CD14-positive monocyte (primary cell): ENCODE measurements around the gene GPS1. TPM values are rescaled to one million over a fixed set of nuclear protein-coding genes. Genes with fewer than 3 reads are reported as not detected.

Experiments used
- DNase-seq, 3 donors: peaks; one replicate each; pipeline ENCODE4 v3.0.0-alpha.2; 2011 to 2022
- H2AFZ ChIP-seq: 2 replicates; pipeline ENCODE4 v1.6.0; 2012; ENCODE audit warnings: mild to moderate bottlenecking, low read depth, low read length, inconsistent platforms; ENCODE audit not compliant: insufficient read depth, poor library complexity, severe bottlenecking
- H3K27ac ChIP-seq, 2 donors: 1 replicate in 1 of 2; 2 replicates in 1 of 2; pipeline ENCODE4 v1.5.1; 2012 to 2013; ENCODE audit warnings: low read length in 2 of 2, control low read depth in 1 of 2, inconsistent platforms in 1 of 2, low read depth in 1 of 2, mild to moderate bottlenecking in 1 of 2
- H3K27me3 ChIP-seq, 2 donors: one replicate each; pipeline versions ENCODE4 v1.6.0 to v1.6.1; 2011 to 2013; ENCODE audit warnings: low read length in 2 of 2; ENCODE audit not compliant: control insufficient read depth in 2 of 2, insufficient read depth in 2 of 2
- H3K36me3 ChIP-seq, 2 donors: replicated peaks in 1 of 2; 1 replicate in 1 of 2; 2 replicates in 1 of 2; pipeline versions ENCODE4 v1.5.1 to v1.6.1; 2012 to 2013; ENCODE audit warnings: low read length in 2 of 2, control low read depth in 1 of 2, inconsistent platforms in 1 of 2, mild to moderate bottlenecking in 1 of 2; ENCODE audit not compliant: insufficient read depth in 2 of 2, control insufficient read depth in 1 of 2
- H3K4me1 ChIP-seq, 2 donors: 1 replicate in 1 of 2; 2 replicates in 1 of 2; pipeline versions ENCODE4 v1.5.1 to v1.6.1; 2012 to 2013; ENCODE audit warnings: low read length in 2 of 2, control low read depth in 1 of 2, inconsistent platforms in 1 of 2, mild to moderate bottlenecking in 1 of 2, moderate library complexity in 1 of 2; ENCODE audit not compliant: insufficient read depth in 2 of 2, control insufficient read depth in 1 of 2
- H3K4me2 ChIP-seq: replicated peaks from 2 replicates; pipeline ENCODE3; 2012; ENCODE audit warnings: low read length, moderate library complexity, mild to moderate bottlenecking; ENCODE audit not compliant: poor library complexity, severe bottlenecking; ENCODE audit errors: extremely low read depth
- H3K4me3 ChIP-seq, 3 experiments: fragments of 200-600 bp in 1 of 3; sonication (generic) in 1 of 3; replicated peaks in 1 of 3; 1 replicate in 2 of 3; 2 replicates in 1 of 3; pipeline ENCODE4 v1.5.1; 2011 to 2013; ENCODE audit warnings: low read length in 3 of 3, mild to moderate bottlenecking in 3 of 3, control low read depth in 2 of 3, low read depth in 2 of 3, inconsistent platforms in 1 of 3, moderate library complexity in 1 of 3
- H3K79me2 ChIP-seq: 2 replicates; pipeline ENCODE4 v1.6.0; 2012; ENCODE audit warnings: mild to moderate bottlenecking, control low read depth, inconsistent platforms, low read length, moderate library complexity; ENCODE audit not compliant: insufficient read depth
- H3K9ac ChIP-seq: 2 replicates; pipeline ENCODE4 v1.6.0; 2017; ENCODE audit warnings: low read length, mild to moderate bottlenecking; ENCODE audit not compliant: insufficient read depth, poor library complexity, severe bottlenecking
- H3K9me3 ChIP-seq, 2 donors: replicated peaks in 1 of 2; 1 replicate in 1 of 2; 2 replicates in 1 of 2; pipeline versions ENCODE4 v1.5.1 to v1.6.1; 2012 to 2013; ENCODE audit warnings: low read length in 2 of 2, control low read depth in 1 of 2; ENCODE audit not compliant: control insufficient read depth in 1 of 2, insufficient read depth in 1 of 2
- H4K20me1 ChIP-seq: 2 replicates; pipeline ENCODE4 v1.6.0; 2012; ENCODE audit warnings: mild to moderate bottlenecking, low read length, control low read depth, moderate library complexity; ENCODE audit not compliant: insufficient read depth
- H3K27ac Mint-ChIP-seq, 7 donors: one replicate each; pipeline ENCODE4 v1.8.0; 2020; ENCODE audit warnings: mild to moderate bottlenecking in 7 of 7, mixed read lengths in 7 of 7, moderate library complexity in 6 of 7, inconsistent platforms in 2 of 7
- H3K27me3 Mint-ChIP-seq, 3 donors: one replicate each; pipeline ENCODE4 v1.8.0; 2021 to 2022; ENCODE audit warnings: low read depth in 3 of 3, mild to moderate bottlenecking in 3 of 3, mixed read lengths in 3 of 3, moderate library complexity in 3 of 3, inconsistent platforms in 1 of 3
- H3K36me3 Mint-ChIP-seq, 2 donors: one replicate each; pipeline ENCODE4 v1.8.0; 2020; ENCODE audit warnings: mixed read lengths in 2 of 2, inconsistent platforms in 1 of 2, mild to moderate bottlenecking in 1 of 2
- H3K4me1 Mint-ChIP-seq: one replicate; pipeline ENCODE4 v1.8.0; 2020; ENCODE audit warnings: mild to moderate bottlenecking, mixed read lengths
- H3K4me3 Mint-ChIP-seq, 2 donors: one replicate each; pipeline ENCODE4 v1.8.0; 2020; ENCODE audit warnings: mild to moderate bottlenecking in 2 of 2, mixed read lengths in 2 of 2, moderate library complexity in 1 of 2
- H3K9me3 Mint-ChIP-seq, 7 donors: one replicate each; pipeline ENCODE4 v1.8.0; 2020 to 2022; ENCODE audit warnings: mixed read lengths in 7 of 7, mild to moderate bottlenecking in 6 of 7, moderate library complexity in 6 of 7, inconsistent platforms in 2 of 7
- WGBS: methylation state at CpG from one replicate; pipeline ENCODE4 v1.1.5; 2013; ENCODE audit warnings: missing lambda C conversion rate; ENCODE audit not compliant: insufficient coverage; 5-methylcytosine and 5-hydroxymethylcytosine counted together
- intact Hi-C, 2 donors: fragments of 100-400 bp; cut with micrococcal nuclease; formaldehyde crosslinking; loops; one replicate each; pipeline versions ENCODE4 v1.15.0 to v1.15.1; 2023
- polyA plus RNA-seq, 3 donors: library from polyadenylated mRNA; depleted of rRNA in 1 of 3; unstranded in 2 of 3; stranded (reverse) in 1 of 3; fragments of 300-500 nt in 2 of 3; fragments of >200 nt in 1 of 3; fragmentation: Illumina TruSeq in 2 of 3; gene quantifications; 1 replicate in 2 of 3; 2 replicates in 1 of 3; pipeline ENCODE4 v1.2.3, GENCODE V29; 2012 to 2021
- TF ChIP-seq, protein P1 (sequence below): fragments of 200-600 bp; IDR thresholded peaks from one replicate; pipeline ENCODE4 v1.8.0; 2022; ENCODE audit warnings: antibody characterized with exemption, mild to moderate bottlenecking

The GPS1 gene
- polyA plus RNA-seq, 3 donors, result 101 to 130 (median 110) TPM

DNA sequence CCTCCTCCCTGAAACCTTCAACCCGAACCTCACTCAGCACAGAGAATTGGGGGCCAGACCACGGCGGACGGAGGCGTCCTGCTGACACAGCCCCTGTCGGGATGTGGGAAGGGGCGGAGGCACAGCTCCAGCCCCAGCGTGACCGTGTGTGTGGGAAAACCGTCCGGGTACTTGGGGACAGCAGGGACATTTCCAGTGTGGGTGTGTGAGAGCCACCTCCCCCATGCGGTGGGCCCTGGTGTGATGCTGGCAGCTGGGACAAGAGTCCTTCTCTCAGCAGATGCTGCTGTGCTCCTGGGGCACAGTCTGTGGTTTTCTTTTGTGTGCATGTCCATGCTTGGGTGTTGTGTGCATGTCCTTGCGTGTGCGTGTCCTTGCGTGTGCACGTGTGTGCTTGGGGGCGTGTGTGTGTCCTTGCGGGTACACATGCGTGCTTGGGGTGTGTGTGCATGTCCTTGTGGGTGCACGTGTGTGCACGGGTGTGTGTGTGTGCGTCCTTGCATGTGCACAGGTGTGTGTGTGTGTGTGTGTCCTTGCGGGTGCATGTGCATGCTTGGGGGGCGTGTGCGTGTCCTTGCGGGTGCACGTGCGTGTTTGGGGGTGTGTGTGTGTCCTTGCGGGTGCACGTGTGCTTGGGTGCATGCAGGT is 45.9 kb upstream of the GPS1 start:
- H2AFZ ChIP-seq, result no peak overlapping the region
- Mint-ChIP-seq H3K27me3 (peaks cover 2 to 3% (median 2%) of the 10 kb centered on the region in 3 donors), H3K4me1 (no peaks in the 10 kb centered on the region), H3K4me3 (no peak overlapping the region), H3K9me3 (no peaks in the 10 kb centered on the region), H3K27ac (no peak overlapping the region), H3K36me3 (peaks cover 0 to 12% of the 10 kb centered on the region in 2 donors)
- DNase-seq, result no peak
- H3K36me3 ChIP-seq, result peaks cover 0 to 9% of the 10 kb centered on the region in 2 donors
- no peak overlapping the region for H3K9ac ChIP-seq
- TF ChIP-seq, protein P1, sequence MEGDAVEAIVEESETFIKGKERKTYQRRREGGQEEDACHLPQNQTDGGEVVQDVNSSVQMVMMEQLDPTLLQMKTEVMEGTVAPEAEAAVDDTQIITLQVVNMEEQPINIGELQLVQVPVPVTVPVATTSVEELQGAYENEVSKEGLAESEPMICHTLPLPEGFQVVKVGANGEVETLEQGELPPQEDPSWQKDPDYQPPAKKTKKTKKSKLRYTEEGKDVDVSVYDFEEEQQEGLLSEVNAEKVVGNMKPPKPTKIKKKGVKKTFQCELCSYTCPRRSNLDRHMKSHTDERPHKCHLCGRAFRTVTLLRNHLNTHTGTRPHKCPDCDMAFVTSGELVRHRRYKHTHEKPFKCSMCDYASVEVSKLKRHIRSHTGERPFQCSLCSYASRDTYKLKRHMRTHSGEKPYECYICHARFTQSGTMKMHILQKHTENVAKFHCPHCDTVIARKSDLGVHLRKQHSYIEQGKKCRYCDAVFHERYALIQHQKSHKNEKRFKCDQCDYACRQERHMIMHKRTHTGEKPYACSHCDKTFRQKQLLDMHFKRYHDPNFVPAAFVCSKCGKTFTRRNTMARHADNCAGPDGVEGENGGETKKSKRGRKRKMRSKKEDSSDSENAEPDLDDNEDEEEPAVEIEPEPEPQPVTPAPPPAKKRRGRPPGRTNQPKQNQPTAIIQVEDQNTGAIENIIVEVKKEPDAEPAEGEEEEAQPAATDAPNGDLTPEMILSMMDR, result no peak
- H3K79me2 ChIP-seq, result no peaks in the 10 kb centered on the region
- no peak overlapping the region for H3K27ac ChIP-seq
- H3K27me3 ChIP-seq, result no peaks in the 10 kb centered on the region
- H3K4me3 ChIP-seq, result no peak overlapping the region
- no peaks in the 10 kb centered on the region for H3K4me1 ChIP-seq
- peaks cover 7% of the 10 kb centered on the region for H4K20me1 ChIP-seq
- no peak overlapping the region for H3K4me2 ChIP-seq
- intact Hi-C loops, result no loop called here
- 98% methylated on average over 25 of the region's 30 CpGs for WGBS
- H3K9me3 ChIP-seq, result no peaks in the 10 kb centered on the region

DNA sequence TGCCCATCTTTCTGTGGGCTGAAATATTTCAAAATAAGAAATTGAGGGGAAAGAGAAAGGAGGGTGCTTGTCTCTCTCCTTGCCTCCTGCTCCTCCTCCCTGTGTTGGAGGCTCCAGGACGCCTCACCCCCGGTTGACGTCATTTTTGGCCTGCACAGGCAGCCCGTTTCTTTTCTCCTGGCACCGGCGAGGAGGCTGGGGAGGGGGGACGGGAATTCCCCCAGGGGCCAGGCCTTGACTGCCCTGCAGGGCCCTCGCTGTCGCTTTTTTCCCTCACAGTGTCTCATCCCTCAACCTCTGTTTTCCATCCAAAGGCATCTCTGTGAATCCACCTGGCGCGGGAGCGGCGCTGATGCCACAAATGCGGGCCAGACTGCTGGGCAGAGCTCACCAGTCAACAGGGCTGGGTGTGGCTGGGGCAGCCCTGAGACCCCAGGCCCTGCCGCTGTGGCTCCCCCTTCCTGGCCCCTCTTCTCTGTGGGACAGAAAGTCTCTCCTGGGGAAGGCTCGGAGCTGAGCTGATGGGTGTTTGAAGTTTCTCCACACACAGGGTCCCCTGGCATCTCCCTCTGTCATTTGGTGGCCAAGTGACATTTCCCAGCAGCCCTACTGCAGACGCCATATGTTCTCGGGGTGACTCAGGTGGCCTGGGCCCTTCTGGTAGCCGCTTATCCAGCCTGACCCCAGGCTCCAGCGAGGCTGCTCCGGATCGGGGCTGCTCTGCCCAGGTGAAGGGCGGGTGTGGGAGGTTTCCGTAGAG is 45.0 kb upstream of the GPS1 start:
- H3K36me3 ChIP-seq, result peaks cover 4 to 9% of the 10 kb centered on the region in 2 donors
- no peak overlapping the region for H3K4me2 ChIP-seq
- H3K9ac ChIP-seq, result no peak overlapping the region
- intact Hi-C loops, result no loop called here
- Mint-ChIP-seq H3K4me3 (no peak overlapping the region), H3K27ac (no peak overlapping the region), H3K27me3 (peaks cover 2 to 4% (median 2%) of the 10 kb centered on the region in 3 donors), H3K36me3 (peaks cover 2 to 14% of the 10 kb centered on the region in 2 donors), H3K9me3 (no peaks in the 10 kb centered on the region), H3K4me1 (no peaks in the 10 kb centered on the region)
- TF ChIP-seq, protein P1, result no peak
- H3K27ac ChIP-seq, result no peak overlapping the region
- no peaks in the 10 kb centered on the region for H3K27me3 ChIP-seq
- H3K9me3 ChIP-seq, result no peaks in the 10 kb centered on the region
- no peaks in the 10 kb centered on the region for H3K79me2 ChIP-seq
- WGBS, result 97% methylated on average over 15 of the region's 24 CpGs
- H4K20me1 ChIP-seq, result peaks cover 7% of the 10 kb centered on the region
- no peak for DNase-seq
- no peaks in the 10 kb centered on the region for H3K4me1 ChIP-seq
- H3K4me3 ChIP-seq, result no peak overlapping the region
- H2AFZ ChIP-seq, result no peak overlapping the region
